Mammary epithelial cell (primary cell): Measurements from ENCODE around the gene EN2.

ENCODE experiments used
- EZH2 ChIP-seq: IDR thresholded peaks from 2 replicates; pipeline ENCODE4 v1.6.1; 2012; ENCODE audit warnings: low read length, inconsistent platforms, borderline replicate concordance
- TF ChIP-seq, protein P1 (sequence below), 2 donors: IDR thresholded peaks in 1 of 2; conservative IDR thresholded peaks in 1 of 2; 2 replicates each; pipeline ENCODE4 v1.5.1; 2011 to 2012; ENCODE audit warnings: inconsistent platforms in 2 of 2, low read length in 2 of 2, mild to moderate bottlenecking in 2 of 2, control low read depth in 1 of 2, low read depth in 1 of 2; ENCODE audit not compliant: insufficient read depth in 1 of 2; ENCODE audit errors: extremely low read depth in 1 of 2

- TF ChIP-seq, protein P1, sequence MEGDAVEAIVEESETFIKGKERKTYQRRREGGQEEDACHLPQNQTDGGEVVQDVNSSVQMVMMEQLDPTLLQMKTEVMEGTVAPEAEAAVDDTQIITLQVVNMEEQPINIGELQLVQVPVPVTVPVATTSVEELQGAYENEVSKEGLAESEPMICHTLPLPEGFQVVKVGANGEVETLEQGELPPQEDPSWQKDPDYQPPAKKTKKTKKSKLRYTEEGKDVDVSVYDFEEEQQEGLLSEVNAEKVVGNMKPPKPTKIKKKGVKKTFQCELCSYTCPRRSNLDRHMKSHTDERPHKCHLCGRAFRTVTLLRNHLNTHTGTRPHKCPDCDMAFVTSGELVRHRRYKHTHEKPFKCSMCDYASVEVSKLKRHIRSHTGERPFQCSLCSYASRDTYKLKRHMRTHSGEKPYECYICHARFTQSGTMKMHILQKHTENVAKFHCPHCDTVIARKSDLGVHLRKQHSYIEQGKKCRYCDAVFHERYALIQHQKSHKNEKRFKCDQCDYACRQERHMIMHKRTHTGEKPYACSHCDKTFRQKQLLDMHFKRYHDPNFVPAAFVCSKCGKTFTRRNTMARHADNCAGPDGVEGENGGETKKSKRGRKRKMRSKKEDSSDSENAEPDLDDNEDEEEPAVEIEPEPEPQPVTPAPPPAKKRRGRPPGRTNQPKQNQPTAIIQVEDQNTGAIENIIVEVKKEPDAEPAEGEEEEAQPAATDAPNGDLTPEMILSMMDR (conservative IDR thresholded peaks at IDR 0.05 in 1 of 2, IDR thresholded peaks at IDR 0.05 in 1 of 2; ENCODE audit: extremely low read depth in 1 of 2, insufficient read depth in 1 of 2, low read depth in 1 of 2, low read length in 2 of 2) = no peak
- TF ChIP-seq EZH2 = peak; percentile 85
Measured at GRCh38 chr7:155456738-155457543, 988 bp upstream of the EN2 start.
